OCI-LY1 (cell line): ENCODE data around the gene FRS3.

Experiments
- H2AFZ ChIP-seq: fragments of 200-600 bp; sonication (generic), shearing (Covaris generic); 2 replicates; pipeline ENCODE4 v1.6.0; 2014; ENCODE audit warnings: antibody characterized with exemption, mild to moderate bottlenecking, low read length
- H3F3A ChIP-seq: fragments of 200-600 bp; sonication (generic), shearing (Covaris generic); 2 replicates; pipeline ENCODE4 v1.6.0; 2014; ENCODE audit warnings: mild to moderate bottlenecking, antibody characterized with exemption, low read length, moderate library complexity; ENCODE audit not compliant: insufficient read depth
- H3K27ac ChIP-seq: fragments of 200-600 bp; sonication (generic); 2 replicates; pipeline ENCODE4 v1.5.1; 2014; ENCODE audit warnings: low read length, mixed run types, mild to moderate bottlenecking, low read depth; ENCODE audit not compliant: poor library complexity, severe bottlenecking
- H3K27me3 ChIP-seq: fragments of 200-600 bp; sonication (generic); 2 replicates; pipeline ENCODE4 v1.6.0; 2014; ENCODE audit warnings: antibody characterized with exemption, mild to moderate bottlenecking, low read length, moderate library complexity; ENCODE audit not compliant: insufficient read depth
- H3K36me3 ChIP-seq: fragments of 200-600 bp; sonication (generic); 2 replicates; pipeline ENCODE4 v1.6.1; 2014; ENCODE audit warnings: mild to moderate bottlenecking, antibody characterized with exemption, low read length, moderate library complexity, mixed read lengths; ENCODE audit not compliant: insufficient read depth
- H3K4me1 ChIP-seq: fragments of 200-600 bp; sonication (generic); 2 replicates; pipeline ENCODE4 v1.5.1; 2014; ENCODE audit warnings: mild to moderate bottlenecking, low read length, moderate library complexity; ENCODE audit not compliant: insufficient read depth, severe bottlenecking
- H3K4me2 ChIP-seq: fragments of 200-600 bp; sonication (generic), shearing (Covaris generic); 2 replicates; pipeline ENCODE4 v1.6.1; 2014; ENCODE audit warnings: low read length
- H3K4me3 ChIP-seq: fragments of 200-600 bp; sonication (generic); 2 replicates; pipeline ENCODE4 v1.5.1; 2014; ENCODE audit warnings: low read length, low read depth, mild to moderate bottlenecking, mixed read lengths; ENCODE audit not compliant: poor library complexity, severe bottlenecking
- H3K79me2 ChIP-seq: fragments of 200-600 bp; shearing (Covaris generic); 2 replicates; pipeline ENCODE4 v1.6.1; 2016; ENCODE audit warnings: mixed run types, low read length, mixed read lengths; ENCODE audit not compliant: insufficient read depth
- H3K9ac ChIP-seq: fragments of 200-600 bp; sonication (generic), shearing (Covaris generic); 2 replicates; pipeline ENCODE4 v1.6.1; 2014; ENCODE audit warnings: mild to moderate bottlenecking, low read length, mixed read lengths
- H3K9me2 ChIP-seq: fragments of 200-600 bp; sonication (generic), shearing (Covaris generic); 2 replicates; pipeline ENCODE4 v1.6.1; 2014; ENCODE audit warnings: low read depth, mild to moderate bottlenecking, low read length, mixed read lengths
- H3K9me3 ChIP-seq: fragments of 200-600 bp; shearing (Covaris generic); 2 replicates; pipeline ENCODE4 v1.6.1; 2014; ENCODE audit warnings: low read length, mixed read lengths
- H4K20me1 ChIP-seq: fragments of 200-600 bp; sonication (generic), shearing (Covaris generic); 2 replicates; pipeline ENCODE4 v1.6.0; 2016; ENCODE audit warnings: mild to moderate bottlenecking, low read length; ENCODE audit not compliant: insufficient read depth
- CTCF ChIP-seq: fragments of 200-600 bp; sonication (generic), shearing (Covaris generic); IDR thresholded peaks from 2 replicates; pipeline ENCODE4 v1.5.1; 2017; ENCODE audit warnings: mild to moderate bottlenecking, antibody characterized with exemption, low read length, moderate library complexity, mixed read lengths
- EZH2 ChIP-seq: fragments of 200-600 bp; sonication (generic), shearing (Covaris generic); IDR thresholded peaks from 2 replicates; pipeline ENCODE4 v1.8.0; 2017; ENCODE audit warnings: borderline replicate concordance, mixed run types, mild to moderate bottlenecking, antibody characterized with exemption, low read length, moderate library complexity, mixed read lengths

Gene FRS3

GRCh38 chr6:41740366-41741162 lies 39.1 kb downstream of the FRS3 start:
- Histone ChIP-seq H3K27me3 (peaks cover 8% of the 10 kb centered on the region; the same call in 1 of the 2 replicates), H3K79me2 (no peaks in the 10 kb centered on the region), H3K27ac (no peak overlapping the region), H4K20me1 (no peaks in the 10 kb centered on the region), H2AFZ (no peak overlapping the region), H3K9ac (no peak overlapping the region), H3K4me2 (no peak overlapping the region), H3F3A (no peaks in the 10 kb centered on the region), H3K9me2 (no peaks in the 10 kb centered on the region), H3K4me1 (peaks cover 6% of the 10 kb centered on the region), H3K9me3 (no peaks in the 10 kb centered on the region), H3K36me3 (no peaks in the 10 kb centered on the region), H3K4me3 (no peak overlapping the region)
- TF ChIP-seq CTCF (no peak), EZH2 (no peak)

GRCh38 chr6:41739041-41739440 lies 40.7 kb downstream of the FRS3 start:
- Histone ChIP-seq H3K4me3 (no peak overlapping the region), H3K9me3 (no peaks in the 10 kb centered on the region), H3K27me3 (peaks cover 8% of the 10 kb centered on the region; the same call in 1 of the 2 replicates), H2AFZ (no peak overlapping the region), H3K27ac (no peak overlapping the region), H3K4me2 (no peak overlapping the region), H3K4me1 (peaks cover 6% of the 10 kb centered on the region), H3F3A (no peaks in the 10 kb centered on the region), H3K79me2 (no peaks in the 10 kb centered on the region), H3K9me2 (no peaks in the 10 kb centered on the region), H3K9ac (no peak overlapping the region), H3K36me3 (no peaks in the 10 kb centered on the region), H4K20me1 (no peaks in the 10 kb centered on the region)
- TF ChIP-seq CTCF (no peak), EZH2 (no peak)

GRCh38 chr6:41737591-41738130 lies 42.0 kb downstream of the FRS3 start:
- Histone ChIP-seq H3K4me1 (peaks cover 20% of the 10 kb centered on the region), H3K79me2 (no peaks in the 10 kb centered on the region), H3K4me3 (no peak overlapping the region), H3K9me3 (no peaks in the 10 kb centered on the region), H4K20me1 (no peaks in the 10 kb centered on the region), H3K36me3 (no peaks in the 10 kb centered on the region), H3K27me3 (peaks cover 8% of the 10 kb centered on the region; the same call in 1 of the 2 replicates), H3K4me2 (no peak overlapping the region), H3K9me2 (no peaks in the 10 kb centered on the region), H3K9ac (no peak overlapping the region), H2AFZ (no peak overlapping the region), H3K27ac (no peak overlapping the region), H3F3A (no peaks in the 10 kb centered on the region)
- TF ChIP-seq EZH2 (no peak), CTCF (no peak)
